C4-2B (cell line): ENCODE data around the gene CCDC9B.

Source experiments
- ZFX ChIP-seq: fragments of 450-650 bp; IDR thresholded peaks from 2 replicates; pipeline ENCODE4 v1.6.1; 2017
- TF ChIP-seq, protein P1 (sequence below): fragments of 450-650 bp; conservative IDR thresholded peaks from 2 replicates; pipeline ENCODE4 v1.5.1; 2017; ENCODE audit warnings: mild to moderate bottlenecking

DNA sequence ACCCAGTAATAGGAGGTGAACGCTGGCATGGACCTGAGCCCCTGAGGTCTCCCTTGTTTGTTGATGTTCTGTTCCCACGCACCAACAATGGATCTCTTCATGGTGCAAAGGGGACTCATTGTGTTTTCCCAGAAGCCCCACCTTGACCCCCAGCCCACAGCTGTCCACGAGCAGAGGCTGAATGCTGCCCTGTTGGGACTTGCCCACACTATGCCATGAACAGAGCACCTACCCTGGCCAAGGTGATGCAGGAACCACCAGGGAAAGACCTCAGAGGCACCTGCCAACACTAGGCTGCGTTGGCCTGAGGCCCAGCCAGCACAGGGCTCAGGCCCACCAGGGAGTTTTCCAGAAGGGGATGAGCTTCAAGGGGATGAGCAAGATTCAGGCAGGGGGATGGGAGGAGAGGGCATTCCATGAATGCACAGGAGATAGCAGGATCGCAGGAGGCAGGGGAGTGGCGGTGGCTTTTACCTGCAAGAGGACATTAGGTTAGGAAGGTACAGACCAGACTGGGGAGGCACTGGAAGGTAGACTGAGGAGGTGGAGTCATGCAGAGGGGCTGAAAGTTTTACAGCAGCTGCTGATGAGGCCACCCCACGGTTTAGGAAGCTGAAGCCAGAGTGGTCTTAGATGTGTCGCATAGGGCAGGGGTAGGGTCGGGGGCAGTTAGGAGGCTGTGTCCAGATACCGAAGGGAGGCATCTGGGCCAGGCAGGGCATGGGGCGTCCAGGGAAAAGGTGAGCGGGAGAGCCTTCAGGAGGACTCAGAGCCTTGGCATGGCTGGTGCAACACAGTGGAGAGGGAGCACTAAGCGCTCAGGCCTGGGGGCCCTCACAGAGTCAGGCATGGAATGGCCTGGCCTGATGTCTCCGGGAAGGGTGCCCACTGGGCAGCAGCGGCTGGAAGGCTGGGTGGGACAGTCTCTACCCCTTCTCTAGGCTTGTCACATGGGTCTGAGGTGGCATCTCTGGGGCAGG, 6.1 kb upstream of the CCDC9B start:
- TF ChIP-seq, protein P1, sequence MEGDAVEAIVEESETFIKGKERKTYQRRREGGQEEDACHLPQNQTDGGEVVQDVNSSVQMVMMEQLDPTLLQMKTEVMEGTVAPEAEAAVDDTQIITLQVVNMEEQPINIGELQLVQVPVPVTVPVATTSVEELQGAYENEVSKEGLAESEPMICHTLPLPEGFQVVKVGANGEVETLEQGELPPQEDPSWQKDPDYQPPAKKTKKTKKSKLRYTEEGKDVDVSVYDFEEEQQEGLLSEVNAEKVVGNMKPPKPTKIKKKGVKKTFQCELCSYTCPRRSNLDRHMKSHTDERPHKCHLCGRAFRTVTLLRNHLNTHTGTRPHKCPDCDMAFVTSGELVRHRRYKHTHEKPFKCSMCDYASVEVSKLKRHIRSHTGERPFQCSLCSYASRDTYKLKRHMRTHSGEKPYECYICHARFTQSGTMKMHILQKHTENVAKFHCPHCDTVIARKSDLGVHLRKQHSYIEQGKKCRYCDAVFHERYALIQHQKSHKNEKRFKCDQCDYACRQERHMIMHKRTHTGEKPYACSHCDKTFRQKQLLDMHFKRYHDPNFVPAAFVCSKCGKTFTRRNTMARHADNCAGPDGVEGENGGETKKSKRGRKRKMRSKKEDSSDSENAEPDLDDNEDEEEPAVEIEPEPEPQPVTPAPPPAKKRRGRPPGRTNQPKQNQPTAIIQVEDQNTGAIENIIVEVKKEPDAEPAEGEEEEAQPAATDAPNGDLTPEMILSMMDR = no peak
- TF ChIP-seq ZFX = no peak
